ENCODE measurements around the gene FAAP100.
"Not testable (repeated sequence)": the region's sequence is repeated elsewhere in the genome, so short reads cannot be mapped to it uniquely, and the experiment has no call there.

The FAAP100 gene

GRCh38 chr17:81542431-81543338 is 9.5 kb downstream of the FAAP100 start:
- no peak for DNase-seq (ENCODE audit: low read depth, low spot score)

GRCh38 chr17:81541123-81541522 is 11.0 kb downstream of the FAAP100 start:
- H3K4me3 ChIP-seq (ENCODE audit: low read length): no peak overlapping the region
- DNase-seq (ENCODE audit: low read depth, low spot score): no peak

More at GRCh38 chr17:81542431-81543338, 9.5 kb downstream of the FAAP100 start:
- no peak overlapping the region for H3K4me3 ChIP-seq (ENCODE audit: low read length)

- no peak for DNase-seq (ENCODE audit: low read depth, low spot score)
- no peak overlapping the region for H3K4me3 ChIP-seq (ENCODE audit: low read length)
Measured at GRCh38 chr17:81540676-81541027, 11.5 kb downstream of the FAAP100 start.

- DNase-seq (ENCODE audit: low read depth, low spot score): no peak
- no peak overlapping the region for H3K4me3 ChIP-seq (ENCODE audit: low read length)
Measured at GRCh38 chr17:81539961-81540675, 12.0 kb downstream of the FAAP100 start.

GRCh38 chr17:81539571-81539900 is 12.6 kb downstream of the FAAP100 start:
- no peak for DNase-seq (ENCODE audit: low read depth, low spot score)
- H3K4me3 ChIP-seq (ENCODE audit: low read length): no peak overlapping the region

- no peak for DNase-seq (ENCODE audit: low read depth, low spot score)
- H3K4me3 ChIP-seq (ENCODE audit: low read length): no peak overlapping the region
Measured at GRCh38 chr17:81538651-81539570, 13.2 kb downstream of the FAAP100 start.

- DNase-seq (ENCODE audit: low read depth, low spot score): no peak
- no peak overlapping the region for H3K4me3 ChIP-seq (ENCODE audit: low read length)
Measured at GRCh38 chr17:81537856-81538555, 14.1 kb downstream of the FAAP100 start.

GRCh38 chr17:81537343-81537855 is 14.8 kb downstream of the FAAP100 start:
- DNase-seq (ENCODE audit: low read depth, low spot score): no peak
- no peak overlapping the region for H3K4me3 ChIP-seq (ENCODE audit: low read length)

- no peak for DNase-seq (ENCODE audit: low read depth, low spot score)
- H3K4me3 ChIP-seq (ENCODE audit: low read length): no peak overlapping the region
Measured at GRCh38 chr17:81536299-81537290, 15.6 kb downstream of the FAAP100 start.

GRCh38 chr17:81535480-81536298 is 16.5 kb downstream of the FAAP100 start:
- H3K4me3 ChIP-seq (ENCODE audit: low read length): no peak overlapping the region
- no peak for DNase-seq (ENCODE audit: low read depth, low spot score)

- no peak overlapping the region for H3K4me3 ChIP-seq (ENCODE audit: low read length)
- DNase-seq (ENCODE audit: low read depth, low spot score): no peak
Measured at GRCh38 chr17:81535007-81535328, 17.2 kb downstream of the FAAP100 start.

- no peak overlapping the region for H3K4me3 ChIP-seq (ENCODE audit: low read length)
- no peak for DNase-seq (ENCODE audit: low read depth, low spot score)
Measured at GRCh38 chr17:81534157-81535006, 17.8 kb downstream of the FAAP100 start.

GRCh38 chr17:81533339-81534141 is 18.6 kb downstream of the FAAP100 start:
- no peak for DNase-seq (ENCODE audit: low read depth, low spot score)
- no peak overlapping the region for H3K4me3 ChIP-seq (ENCODE audit: low read length)

- H3K4me3 ChIP-seq (ENCODE audit: low read length): no peak overlapping the region
- DNase-seq (ENCODE audit: low read depth, low spot score): no peak
Measured at GRCh38 chr17:81532490-81533287, 19.5 kb downstream of the FAAP100 start.

- not testable (repeated sequence) for H3K4me3 ChIP-seq (ENCODE audit: low read length); DNase-seq (ENCODE audit: low read depth, low spot score)
Measured at GRCh38 chr17:81531998-81532404, 20.2 kb downstream of the FAAP100 start.
